ENCODE measurements around the gene ARHGAP44.
A peak's percentile ranks its signal among the peaks of the same experiment; 100 is the strongest.

The ARHGAP44 gene

DNA sequence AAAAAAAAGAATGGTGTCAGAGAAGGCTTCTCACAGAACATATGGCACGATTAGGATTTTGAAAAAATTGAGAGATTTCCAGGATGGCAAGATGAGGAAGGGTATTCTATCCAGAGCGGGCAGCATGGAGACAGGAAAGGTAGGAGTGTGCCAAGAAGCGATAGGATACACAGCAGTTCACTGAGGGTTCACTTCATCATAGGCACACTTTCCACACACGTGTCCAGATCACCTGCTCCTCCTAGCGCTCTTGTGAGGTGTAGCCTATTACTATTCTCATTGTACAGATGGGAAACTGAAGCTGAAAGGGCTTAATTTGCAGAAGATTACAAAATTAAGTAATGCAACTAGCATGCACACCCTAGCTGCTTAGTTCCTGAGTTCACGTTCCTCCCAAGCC lies 234.7 kb downstream of the ARHGAP44 start:
- ChIA-PET CTCF (interaction anchor here (0.6 to 0.7 kb wide), 2 partner anchors 171 to 347 kb away, joined by 3 to 6 read pairs; no protein-coding TSS in a partner anchor), POLR2A (ENCODE audit: low non-redundant PET) (no interaction called here)
- H3K27ac ChIP-seq: no peak overlapping the region
- no peak for DNase-seq (ENCODE audit: low spot score)
- TF ChIP-seq CTCF (conservative IDR thresholded peaks at IDR 0.05; ENCODE audit: low read depth): no peak

- TF ChIP-seq CTCF (conservative IDR thresholded peaks at IDR 0.05; ENCODE audit: low read depth): peak; percentile 98
- ChIA-PET POLR2A (ENCODE audit: low non-redundant PET) (no interaction called here), CTCF (interaction anchor here (0.7 kb wide), 2 partner anchors 16 to 171 kb away, joined by 5 to 6 read pairs; no protein-coding TSS in a partner anchor)
- DNase-seq (ENCODE audit: low spot score): peak; percentile 69
- H3K27ac ChIP-seq: no peak overlapping the region
These were observed 235.4 kb downstream of the ARHGAP44 start for GRCh38 chr17:13024526-13025257.

- POLR2A ChIA-PET (ENCODE audit: low non-redundant PET): no interaction called here
- no peak for DNase-seq (ENCODE audit: low spot score)
- CTCF ChIA-PET: interaction anchor here (0.7 kb wide), 1 partner anchor 16 kb away, joined by 5 read pairs; no protein-coding TSS in a partner anchor
- TF ChIP-seq CTCF (conservative IDR thresholded peaks at IDR 0.05; ENCODE audit: low read depth): no peak
- no peak overlapping the region for H3K27ac ChIP-seq
These were observed 235.9 kb downstream of the ARHGAP44 start for GRCh38 chr17:13025258-13025627.

- CTCF ChIA-PET: no interaction called here
- no peak for DNase-seq (ENCODE audit: low spot score)
- no peak overlapping the region for H3K27ac ChIP-seq
- no peak for TF ChIP-seq CTCF (conservative IDR thresholded peaks at IDR 0.05; ENCODE audit: low read depth)
- POLR2A ChIA-PET (ENCODE audit: low non-redundant PET): no interaction called here
These were observed 236.4 kb downstream of the ARHGAP44 start for GRCh38 chr17:13025687-13026086.

DNA sequence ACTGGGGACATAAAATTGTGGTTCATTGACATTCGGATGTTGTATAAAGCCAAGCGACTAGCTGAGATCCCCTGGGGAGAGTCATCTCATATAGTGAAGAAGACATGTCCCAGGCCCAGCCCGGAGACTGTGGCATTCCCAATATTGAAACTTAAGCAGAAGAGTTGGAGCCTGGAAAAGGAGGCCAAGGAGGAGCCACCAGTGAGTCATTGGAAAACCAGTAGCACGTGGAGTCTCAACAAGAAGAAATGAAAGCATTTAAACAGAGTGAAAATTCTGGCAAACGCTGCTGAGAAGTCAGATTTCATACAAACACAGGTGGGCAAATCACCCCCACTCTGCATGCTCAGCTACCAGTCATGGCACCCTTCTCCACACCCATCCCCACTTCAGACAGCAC lies 237.9 kb downstream of the ARHGAP44 start:
- POLR2A ChIA-PET (ENCODE audit: low non-redundant PET): no interaction called here
- no peak overlapping the region for H3K27ac ChIP-seq
- DNase-seq (ENCODE audit: low spot score): no peak
- CTCF ChIA-PET: no interaction called here
- no peak for TF ChIP-seq CTCF (conservative IDR thresholded peaks at IDR 0.05; ENCODE audit: low read depth)

GRCh38 chr17:13029340-13029739 lies 240.0 kb downstream of the ARHGAP44 start:
- POLR2A ChIA-PET (ENCODE audit: low non-redundant PET): no interaction called here
- H3K27ac ChIP-seq: no peak overlapping the region
- no peak for TF ChIP-seq CTCF (conservative IDR thresholded peaks at IDR 0.05; ENCODE audit: low read depth)
- no peak for DNase-seq (ENCODE audit: low spot score)
- CTCF ChIA-PET: interaction anchor here (0.7 to 1.4 kb wide), 4 partner anchors 10 to 1272 kb away, joined by 3 to 7 read pairs (median 4); no protein-coding TSS in a partner anchor

Measured in RWPE1 (cell line).